Calu3 (cell line): Measurements from ENCODE around the gene KIF4B. TPM values are rescaled to one million over a fixed set of nuclear protein-coding genes. Genes with fewer than 3 reads are reported as not detected.

Source experiments
- BruUV-seq: library from RNA; stranded (reverse); fragments of 400-500 nt; replicated peaks from 2 replicates; lab custom pipeline; 2021; lab: Mats Ljungman, UMichigan
- CTCF ChIA-PET: fragments of 300-600 bp; sonication (Branson Sonifier 250); formaldehyde crosslinking; loops from one replicate; lab custom pipeline; 2022; ENCODE audit warnings: antibody characterized with exemption; lab: Charles Lee
- DNase-seq: peaks from one replicate; pipeline ENCODE4 v3.0.0; 2022
- H3K27ac Mint-ChIP-seq: one replicate; pipeline ENCODE4 v1.8.0; 2022; ENCODE audit warnings: mixed read lengths; ENCODE audit not compliant: unreplicated experiment
- H3K27me3 Mint-ChIP-seq: one replicate; pipeline ENCODE4 v1.8.0; 2022; ENCODE audit warnings: mixed read lengths; ENCODE audit not compliant: unreplicated experiment
- H3K36me3 Mint-ChIP-seq: one replicate; pipeline ENCODE4 v1.8.0; 2022; ENCODE audit warnings: mild to moderate bottlenecking, moderate library complexity, mixed read lengths; ENCODE audit not compliant: insufficient read depth, unreplicated experiment
- H3K4me1 Mint-ChIP-seq: one replicate; pipeline ENCODE4 v1.8.0; 2022; ENCODE audit warnings: mild to moderate bottlenecking, low read depth, mixed read lengths; ENCODE audit not compliant: unreplicated experiment
- H3K4me3 Mint-ChIP-seq: one replicate; pipeline ENCODE4 v1.8.0; 2022; ENCODE audit warnings: mild to moderate bottlenecking, low read depth, moderate library complexity, mixed read lengths; ENCODE audit not compliant: unreplicated experiment
- H3K9me3 Mint-ChIP-seq: one replicate; pipeline ENCODE4 v1.8.0; 2022; ENCODE audit warnings: low read depth, mixed read lengths; ENCODE audit not compliant: unreplicated experiment
- intact Hi-C: fragments of 100-400 bp; cut with micrococcal nuclease; formaldehyde crosslinking; loops from one replicate; pipeline ENCODE4 v1.10.0; 2022; ENCODE audit not compliant: unreplicated experiment
- total RNA-seq: library from RNA; stranded (reverse); gene quantifications from 2 replicates; pipeline ENCODE4 v1.2.3, GENCODE V29; 2022
- TF ChIP-seq, protein P1 (sequence below): fragments of 200-600 bp; IDR thresholded peaks from one replicate; pipeline ENCODE4 v1.8.0; 2022; ENCODE audit warnings: antibody characterized with exemption; ENCODE audit not compliant: unreplicated experiment

Gene KIF4B
- total RNA-seq, 1 experiment from 2014 or later = not detected

DNA sequence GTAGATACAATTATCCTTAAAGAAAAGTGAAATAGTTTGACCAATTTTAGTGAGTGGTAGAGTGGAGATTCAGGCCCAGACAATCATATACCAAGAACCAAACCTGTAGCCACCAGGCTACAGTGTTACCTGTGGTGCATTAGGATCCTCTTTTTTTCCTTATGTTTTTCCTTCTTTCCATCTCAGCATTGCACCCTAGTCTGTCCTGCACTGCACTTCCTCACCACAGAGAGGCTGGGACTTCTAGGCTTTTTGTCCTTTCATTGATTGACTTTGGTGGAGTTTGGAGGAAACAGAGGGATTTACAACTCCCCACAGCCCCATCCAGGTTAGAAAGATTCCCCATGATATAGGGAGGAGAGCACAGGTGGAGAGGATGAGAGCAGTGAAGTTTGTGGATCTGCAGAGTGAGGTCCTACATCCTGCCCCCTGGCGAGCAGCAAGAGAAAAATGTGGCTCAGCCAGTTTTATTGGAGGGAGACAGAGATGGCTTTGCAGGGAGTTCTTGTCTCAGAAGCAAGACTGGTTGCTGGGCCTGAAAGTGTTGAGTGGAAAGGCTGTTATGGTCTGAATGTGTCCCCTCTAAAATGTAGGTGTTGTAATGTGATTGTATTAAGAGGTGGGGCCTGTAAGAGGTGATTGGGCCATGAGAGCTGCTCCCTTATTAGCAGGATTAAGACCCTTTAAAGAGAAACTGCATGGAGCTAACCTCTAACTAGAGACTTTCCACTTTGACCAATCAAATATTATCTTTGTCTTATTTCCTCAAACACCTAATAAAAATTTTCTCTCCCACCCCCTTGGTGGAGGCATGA lies 36.2 kb downstream of the KIF4B start:
- TF ChIP-seq, protein P1, sequence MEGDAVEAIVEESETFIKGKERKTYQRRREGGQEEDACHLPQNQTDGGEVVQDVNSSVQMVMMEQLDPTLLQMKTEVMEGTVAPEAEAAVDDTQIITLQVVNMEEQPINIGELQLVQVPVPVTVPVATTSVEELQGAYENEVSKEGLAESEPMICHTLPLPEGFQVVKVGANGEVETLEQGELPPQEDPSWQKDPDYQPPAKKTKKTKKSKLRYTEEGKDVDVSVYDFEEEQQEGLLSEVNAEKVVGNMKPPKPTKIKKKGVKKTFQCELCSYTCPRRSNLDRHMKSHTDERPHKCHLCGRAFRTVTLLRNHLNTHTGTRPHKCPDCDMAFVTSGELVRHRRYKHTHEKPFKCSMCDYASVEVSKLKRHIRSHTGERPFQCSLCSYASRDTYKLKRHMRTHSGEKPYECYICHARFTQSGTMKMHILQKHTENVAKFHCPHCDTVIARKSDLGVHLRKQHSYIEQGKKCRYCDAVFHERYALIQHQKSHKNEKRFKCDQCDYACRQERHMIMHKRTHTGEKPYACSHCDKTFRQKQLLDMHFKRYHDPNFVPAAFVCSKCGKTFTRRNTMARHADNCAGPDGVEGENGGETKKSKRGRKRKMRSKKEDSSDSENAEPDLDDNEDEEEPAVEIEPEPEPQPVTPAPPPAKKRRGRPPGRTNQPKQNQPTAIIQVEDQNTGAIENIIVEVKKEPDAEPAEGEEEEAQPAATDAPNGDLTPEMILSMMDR = peak; percentile 26
- Mint-ChIP-seq H3K27ac (no peak overlapping the region), H3K4me1 (no peaks in the 10 kb centered on the region), H3K27me3 (peaks cover 45% of the 10 kb centered on the region), H3K9me3 (no peaks in the 10 kb centered on the region), H3K36me3 (no peaks in the 10 kb centered on the region), H3K4me3 (no peak overlapping the region)
- intact Hi-C loops = no loop called here
- DNase-seq = peak; percentile 29
- CTCF ChIA-PET = no interaction called here
- no TSS peak for BruUV-seq

DNA sequence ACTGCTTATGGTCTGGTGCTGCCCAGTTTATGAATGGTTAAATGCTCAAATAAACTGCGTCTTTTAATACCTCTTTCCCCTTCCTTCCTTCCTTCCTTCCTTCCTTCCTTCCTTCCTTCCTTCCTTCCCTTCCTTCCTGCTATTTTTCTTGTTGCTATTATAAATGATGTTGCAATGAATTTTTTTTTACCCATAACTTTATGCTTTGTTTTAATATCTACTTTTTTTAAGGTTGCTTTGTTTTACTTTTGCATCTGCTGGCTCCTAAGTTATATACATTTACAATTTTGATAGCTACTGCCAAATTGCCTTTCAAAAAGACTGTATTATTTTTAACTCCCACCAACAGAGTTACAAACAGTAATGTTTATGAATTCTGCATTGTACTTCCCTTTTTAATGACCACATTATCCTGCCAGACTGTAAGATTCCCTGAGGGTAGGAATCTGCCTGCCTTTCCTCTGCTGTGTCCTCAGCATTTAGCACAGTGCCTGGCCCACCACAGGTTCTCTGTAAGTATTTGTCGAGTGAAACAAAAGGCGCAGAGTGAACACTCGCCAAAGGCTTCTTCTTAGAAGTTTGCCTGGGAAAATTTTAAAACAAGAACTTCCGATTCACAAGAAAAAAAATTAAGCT lies 36.9 kb downstream of the KIF4B start:
- no peak overlapping the region for H3K27ac Mint-ChIP-seq
- no peak overlapping the region for H3K4me3 Mint-ChIP-seq
- no peaks in the 10 kb centered on the region for H3K36me3 Mint-ChIP-seq
- intact Hi-C loops = no loop called here
- H3K27me3 Mint-ChIP-seq = peaks cover 38% of the 10 kb centered on the region
- H3K4me1 Mint-ChIP-seq = no peaks in the 10 kb centered on the region
- DNase-seq = no peak
- H3K9me3 Mint-ChIP-seq = no peaks in the 10 kb centered on the region
- CTCF ChIA-PET = no interaction called here
- TF ChIP-seq, protein P1 = no peak
- BruUV-seq = no TSS peak

DNA sequence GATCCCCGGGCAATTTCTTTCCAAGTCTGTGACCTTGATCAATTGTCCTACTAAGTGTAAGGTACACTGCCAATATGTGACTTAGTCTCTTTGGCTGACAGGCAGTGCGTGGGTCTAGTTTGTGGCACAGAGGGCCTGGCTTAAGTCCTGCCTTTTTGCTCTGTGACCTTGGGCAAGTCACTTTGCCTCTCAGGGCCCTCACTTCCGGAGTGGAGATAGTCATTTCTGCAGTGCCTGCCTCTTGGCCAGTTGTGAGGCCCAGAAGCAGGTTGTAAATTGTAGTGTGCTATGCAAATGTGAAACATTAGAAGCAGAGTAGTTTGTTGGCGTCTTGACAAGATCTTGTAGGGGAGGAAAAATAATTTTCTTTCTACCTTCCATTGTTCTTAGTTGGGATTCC lies 39.0 kb downstream of the KIF4B start:
- H3K4me1 Mint-ChIP-seq = no peaks in the 10 kb centered on the region
- H3K27ac Mint-ChIP-seq = no peak overlapping the region
- CTCF ChIA-PET = no interaction called here

DNA sequence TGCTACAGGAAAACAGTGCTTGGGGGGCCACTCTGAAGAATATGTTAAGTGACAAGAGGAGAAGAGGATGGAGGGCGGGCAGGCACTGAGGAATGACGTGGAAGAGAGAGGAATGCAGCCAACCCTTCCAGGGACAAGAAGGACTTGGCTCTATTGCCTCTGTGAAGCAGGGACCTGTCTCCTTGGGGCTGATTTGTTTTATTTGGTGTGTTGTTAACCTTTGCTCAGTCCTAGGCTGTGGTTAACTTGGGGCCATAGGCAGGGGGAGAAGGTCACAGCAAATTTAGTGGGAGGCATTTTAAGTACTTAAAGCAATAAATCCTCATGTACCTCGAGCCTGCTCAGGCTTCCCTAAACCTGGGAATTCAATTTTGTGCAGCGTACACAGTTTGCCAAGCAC lies 39.9 kb downstream of the KIF4B start:
- Mint-ChIP-seq H3K4me3 (no peak overlapping the region), H3K27ac (no peak overlapping the region), H3K9me3 (no peaks in the 10 kb centered on the region), H3K36me3 (no peaks in the 10 kb centered on the region), H3K27me3 (peaks cover 19% of the 10 kb centered on the region), H3K4me1 (no peaks in the 10 kb centered on the region)
- DNase-seq = no peak
- BruUV-seq = no TSS peak
- TF ChIP-seq, protein P1 = no peak
- intact Hi-C loops = no loop called here
- CTCF ChIA-PET = interaction anchor here (0.6 kb wide), 1 partner anchor 907 kb away, joined by 3 read pairs; no protein-coding TSS in a partner anchor

More for the DNA sequence above, 39.0 kb downstream of the KIF4B start:
- Mint-ChIP-seq H3K36me3 (no peaks in the 10 kb centered on the region), H3K4me3 (no peak overlapping the region), H3K9me3 (no peaks in the 10 kb centered on the region), H3K27me3 (peaks cover 19% of the 10 kb centered on the region)
- TF ChIP-seq, protein P1 = no peak
- intact Hi-C loops = no loop called here
- DNase-seq = no peak
- BruUV-seq = no TSS peak
